CD14-positive monocyte (primary cell): ENCODE measurements around the gene ATP6V0A4. TPM values are rescaled to one million over a fixed set of nuclear protein-coding genes. Genes with fewer than 3 reads are reported as not detected.

ENCODE experiments used
- DNase-seq, 3 donors: peaks; one replicate each; pipeline ENCODE4 v3.0.0-alpha.2; 2011 to 2022
- H2AFZ ChIP-seq: 2 replicates; pipeline ENCODE4 v1.6.0; 2012; ENCODE audit warnings: mild to moderate bottlenecking, low read depth, low read length, inconsistent platforms; ENCODE audit not compliant: insufficient read depth, poor library complexity, severe bottlenecking
- H3K27ac ChIP-seq, 2 donors: 1 replicate in 1 of 2; 2 replicates in 1 of 2; pipeline ENCODE4 v1.5.1; 2012 to 2013; ENCODE audit warnings: low read length in 2 of 2, control low read depth in 1 of 2, inconsistent platforms in 1 of 2, low read depth in 1 of 2, mild to moderate bottlenecking in 1 of 2
- H3K27me3 ChIP-seq, 2 donors: one replicate each; pipeline versions ENCODE4 v1.6.0 to v1.6.1; 2011 to 2013; ENCODE audit warnings: low read length in 2 of 2; ENCODE audit not compliant: control insufficient read depth in 2 of 2, insufficient read depth in 2 of 2
- H3K36me3 ChIP-seq, 2 donors: replicated peaks in 1 of 2; 1 replicate in 1 of 2; 2 replicates in 1 of 2; pipeline versions ENCODE4 v1.5.1 to v1.6.1; 2012 to 2013; ENCODE audit warnings: low read length in 2 of 2, control low read depth in 1 of 2, inconsistent platforms in 1 of 2, mild to moderate bottlenecking in 1 of 2; ENCODE audit not compliant: insufficient read depth in 2 of 2, control insufficient read depth in 1 of 2
- H3K4me1 ChIP-seq, 2 donors: 1 replicate in 1 of 2; 2 replicates in 1 of 2; pipeline versions ENCODE4 v1.5.1 to v1.6.1; 2012 to 2013; ENCODE audit warnings: low read length in 2 of 2, control low read depth in 1 of 2, inconsistent platforms in 1 of 2, mild to moderate bottlenecking in 1 of 2, moderate library complexity in 1 of 2; ENCODE audit not compliant: insufficient read depth in 2 of 2, control insufficient read depth in 1 of 2
- H3K4me2 ChIP-seq: replicated peaks from 2 replicates; pipeline ENCODE3; 2012; ENCODE audit warnings: low read length, moderate library complexity, mild to moderate bottlenecking; ENCODE audit not compliant: poor library complexity, severe bottlenecking; ENCODE audit errors: extremely low read depth
- H3K4me3 ChIP-seq, 3 experiments: fragments of 200-600 bp in 1 of 3; sonication (generic) in 1 of 3; replicated peaks in 1 of 3; 1 replicate in 2 of 3; 2 replicates in 1 of 3; pipeline ENCODE4 v1.5.1; 2011 to 2013; ENCODE audit warnings: low read length in 3 of 3, mild to moderate bottlenecking in 3 of 3, control low read depth in 2 of 3, low read depth in 2 of 3, inconsistent platforms in 1 of 3, moderate library complexity in 1 of 3
- H3K79me2 ChIP-seq: 2 replicates; pipeline ENCODE4 v1.6.0; 2012; ENCODE audit warnings: mild to moderate bottlenecking, control low read depth, inconsistent platforms, low read length, moderate library complexity; ENCODE audit not compliant: insufficient read depth
- H3K9ac ChIP-seq: 2 replicates; pipeline ENCODE4 v1.6.0; 2017; ENCODE audit warnings: low read length, mild to moderate bottlenecking; ENCODE audit not compliant: insufficient read depth, poor library complexity, severe bottlenecking
- H3K9me3 ChIP-seq, 2 donors: replicated peaks in 1 of 2; 1 replicate in 1 of 2; 2 replicates in 1 of 2; pipeline versions ENCODE4 v1.5.1 to v1.6.1; 2012 to 2013; ENCODE audit warnings: low read length in 2 of 2, control low read depth in 1 of 2; ENCODE audit not compliant: control insufficient read depth in 1 of 2, insufficient read depth in 1 of 2
- H4K20me1 ChIP-seq: 2 replicates; pipeline ENCODE4 v1.6.0; 2012; ENCODE audit warnings: mild to moderate bottlenecking, low read length, control low read depth, moderate library complexity; ENCODE audit not compliant: insufficient read depth
- H3K27ac Mint-ChIP-seq, 7 donors: one replicate each; pipeline ENCODE4 v1.8.0; 2020; ENCODE audit warnings: mild to moderate bottlenecking in 7 of 7, mixed read lengths in 7 of 7, moderate library complexity in 6 of 7, inconsistent platforms in 2 of 7
- H3K27me3 Mint-ChIP-seq, 3 donors: one replicate each; pipeline ENCODE4 v1.8.0; 2021 to 2022; ENCODE audit warnings: low read depth in 3 of 3, mild to moderate bottlenecking in 3 of 3, mixed read lengths in 3 of 3, moderate library complexity in 3 of 3, inconsistent platforms in 1 of 3
- H3K36me3 Mint-ChIP-seq, 2 donors: one replicate each; pipeline ENCODE4 v1.8.0; 2020; ENCODE audit warnings: mixed read lengths in 2 of 2, inconsistent platforms in 1 of 2, mild to moderate bottlenecking in 1 of 2
- H3K4me1 Mint-ChIP-seq: one replicate; pipeline ENCODE4 v1.8.0; 2020; ENCODE audit warnings: mild to moderate bottlenecking, mixed read lengths
- H3K4me3 Mint-ChIP-seq, 2 donors: one replicate each; pipeline ENCODE4 v1.8.0; 2020; ENCODE audit warnings: mild to moderate bottlenecking in 2 of 2, mixed read lengths in 2 of 2, moderate library complexity in 1 of 2
- H3K9me3 Mint-ChIP-seq, 7 donors: one replicate each; pipeline ENCODE4 v1.8.0; 2020 to 2022; ENCODE audit warnings: mixed read lengths in 7 of 7, mild to moderate bottlenecking in 6 of 7, moderate library complexity in 6 of 7, inconsistent platforms in 2 of 7
- CTCF ChIP-seq: fragments of 200-600 bp; IDR thresholded peaks from one replicate; pipeline ENCODE4 v1.8.0; 2022; ENCODE audit warnings: antibody characterized with exemption, mild to moderate bottlenecking
- WGBS: methylation state at CpG from one replicate; pipeline ENCODE4 v1.1.5; 2013; ENCODE audit warnings: missing lambda C conversion rate; ENCODE audit not compliant: insufficient coverage; 5-methylcytosine and 5-hydroxymethylcytosine counted together
- intact Hi-C, 2 donors: fragments of 100-400 bp; cut with micrococcal nuclease; formaldehyde crosslinking; loops; one replicate each; pipeline versions ENCODE4 v1.15.0 to v1.15.1; 2023
- polyA plus RNA-seq, 3 donors: library from polyadenylated mRNA; depleted of rRNA in 1 of 3; unstranded in 2 of 3; stranded (reverse) in 1 of 3; fragments of 300-500 nt in 2 of 3; fragments of >200 nt in 1 of 3; fragmentation: Illumina TruSeq in 2 of 3; gene quantifications; 1 replicate in 2 of 3; 2 replicates in 1 of 3; pipeline ENCODE4 v1.2.3, GENCODE V29; 2012 to 2021

The ATP6V0A4 gene
- polyA plus RNA-seq, 3 donors = not detected

DNA sequence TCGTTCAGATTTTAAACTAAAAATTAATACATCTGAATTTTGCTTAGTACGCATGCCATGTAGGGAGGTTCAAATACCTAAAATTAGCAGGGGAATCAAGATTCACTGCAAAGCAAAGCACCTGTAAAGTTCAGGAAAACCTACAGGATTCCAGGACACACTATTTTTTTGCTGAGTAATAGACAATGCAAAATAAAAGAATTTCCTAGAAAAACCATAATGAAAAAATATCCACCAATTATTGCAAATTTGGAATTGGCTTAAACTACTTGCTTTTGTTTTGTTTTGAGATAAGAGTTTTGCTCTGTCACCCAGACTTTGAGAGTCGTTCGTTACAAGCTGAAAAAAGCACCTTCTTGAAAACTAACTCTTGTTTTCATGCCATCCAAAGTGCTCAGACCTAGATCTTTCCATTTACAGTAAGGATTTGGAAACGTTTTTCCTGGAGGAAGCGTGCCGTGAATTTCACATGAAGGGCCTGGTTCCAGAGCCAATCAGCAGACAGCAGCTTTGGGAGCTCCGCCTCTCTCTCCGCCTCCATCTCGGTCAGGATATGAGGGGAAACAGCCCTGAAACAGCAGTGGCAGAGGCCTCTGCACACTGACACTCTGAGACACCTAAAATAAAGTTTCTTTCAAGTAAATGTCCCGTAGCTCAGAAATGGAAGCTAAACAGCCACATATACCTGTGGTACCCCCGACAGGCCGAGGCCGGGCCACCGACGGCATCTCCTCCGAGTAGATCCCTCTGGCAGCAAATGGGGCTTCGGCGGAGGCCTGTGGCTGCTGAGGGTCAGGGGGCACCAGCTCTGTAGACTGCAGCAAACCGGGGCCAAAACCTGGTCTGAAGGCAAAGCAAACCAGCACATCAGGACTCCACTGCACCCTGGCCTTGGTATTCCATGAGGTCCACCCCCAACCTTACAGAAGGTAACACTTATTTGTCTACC, 45.9 kb upstream of the ATP6V0A4 start:
- Histone ChIP-seq H3K4me2 (no peak overlapping the region), H3K4me3 (no peak overlapping the region), H3K9me3 (no peaks in the 10 kb centered on the region), H4K20me1 (no peaks in the 10 kb centered on the region), H3K27ac (no peak overlapping the region), H3K36me3 (no peaks in the 10 kb centered on the region), H3K79me2 (no peaks in the 10 kb centered on the region), H3K27me3 (no peaks in the 10 kb centered on the region), H2AFZ (no peak overlapping the region), H3K9ac (no peak overlapping the region), H3K4me1 (no peaks in the 10 kb centered on the region)
- no peak for TF ChIP-seq CTCF
- Mint-ChIP-seq H3K9me3 (no peaks in the 10 kb centered on the region), H3K4me1 (peaks cover 4% of the 10 kb centered on the region), H3K27ac (no peak overlapping the region), H3K4me3 (no peak overlapping the region), H3K27me3 (peaks cover 0 to 1% (median 0%) of the 10 kb centered on the region in 3 donors), H3K36me3 (no peaks in the 10 kb centered on the region)
- 95% methylated on average over 16 of the region's 20 CpGs for WGBS
- no peak for DNase-seq
- intact Hi-C loops = no loop called here

DNA sequence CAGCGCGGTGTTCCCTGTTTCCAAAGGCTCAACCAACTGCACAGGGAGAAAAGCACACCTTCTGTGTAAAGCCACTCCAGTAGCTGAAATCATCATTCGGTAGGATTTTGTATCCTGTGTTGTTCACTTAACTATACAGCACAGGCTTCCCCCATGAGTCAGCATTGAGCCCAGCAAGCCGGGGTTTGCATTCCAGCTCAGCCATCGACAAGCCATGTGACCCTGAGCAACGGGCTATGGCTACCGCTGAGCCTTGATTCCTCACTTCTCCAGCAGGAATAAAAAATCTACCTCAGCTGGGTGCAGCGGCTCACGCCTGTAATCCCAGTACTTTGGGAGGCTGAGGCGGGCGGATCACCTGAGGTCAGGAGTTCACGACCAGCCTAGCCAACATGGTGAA, 44.1 kb upstream of the ATP6V0A4 start:
- no peaks in the 10 kb centered on the region for H3K4me1 ChIP-seq
- H3K4me3 ChIP-seq = no peak overlapping the region
- Mint-ChIP-seq H3K4me3 (no peak overlapping the region), H3K9me3 (no peaks in the 10 kb centered on the region), H3K27ac (no peak overlapping the region), H3K36me3 (no peaks in the 10 kb centered on the region), H3K27me3 (peaks cover 0 to 3% (median 1%) of the 10 kb centered on the region in 3 donors), H3K4me1 (peaks cover 4% of the 10 kb centered on the region)
- no peak overlapping the region for H3K9ac ChIP-seq
- intact Hi-C loops = no loop called here
- no peak for TF ChIP-seq CTCF
- H3K27ac ChIP-seq = no peak overlapping the region
- no peaks in the 10 kb centered on the region for H3K36me3 ChIP-seq
- no peaks in the 10 kb centered on the region for H3K27me3 ChIP-seq
- 57% methylated on average over 7 of the region's 12 CpGs for WGBS
- H3K79me2 ChIP-seq = no peaks in the 10 kb centered on the region
- no peaks in the 10 kb centered on the region for H3K9me3 ChIP-seq
- DNase-seq = no peak
- H3K4me2 ChIP-seq = no peak overlapping the region
- no peaks in the 10 kb centered on the region for H4K20me1 ChIP-seq
- peak overlapping the region; percentile 6 for H2AFZ ChIP-seq
